22Rv1 (cell line): ENCODE measurements around the gene DDN.

Experiments used
- ZFX ChIP-seq: fragments of 450-650 bp; IDR thresholded peaks from 2 replicates; pipeline ENCODE4 v1.6.1; 2017; ENCODE audit warnings: antibody characterized with exemption, borderline replicate concordance
- TF ChIP-seq, protein P1 (sequence below): fragments of 450-650 bp; IDR thresholded peaks from 2 replicates; pipeline ENCODE4 v1.5.1; 2017; ENCODE audit warnings: mild to moderate bottlenecking

DNA sequence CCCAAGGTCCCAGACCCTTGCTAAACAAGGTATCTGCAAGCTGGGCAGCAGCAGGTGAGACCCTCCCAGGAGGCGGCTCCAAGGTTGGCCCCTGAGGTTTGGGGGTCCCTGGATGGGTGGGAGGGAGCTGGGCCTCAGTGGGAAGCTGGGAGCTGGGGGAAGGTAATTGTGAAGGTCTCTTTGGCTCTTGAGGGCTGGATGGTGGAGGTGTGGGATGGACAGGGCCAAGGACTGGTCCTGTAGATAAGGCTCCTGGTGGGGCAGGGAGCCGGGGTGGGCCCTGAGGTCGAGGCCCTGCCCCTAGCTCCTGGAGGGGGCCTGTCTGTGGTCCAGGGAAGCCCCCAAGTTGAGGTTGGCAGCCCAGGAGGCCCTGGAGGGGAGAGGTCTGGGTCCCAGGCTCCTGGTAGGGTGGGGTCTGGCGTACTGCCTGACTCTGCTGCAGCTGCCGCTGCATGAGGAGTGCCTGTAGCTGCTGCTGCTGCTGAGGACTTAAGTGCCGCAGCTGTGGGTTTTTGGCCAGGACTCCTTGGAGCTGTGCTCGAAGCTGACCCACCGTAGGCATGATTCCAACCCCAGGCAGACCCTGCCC is 32.5 kb upstream of the DDN start:
- TF ChIP-seq, protein P1, sequence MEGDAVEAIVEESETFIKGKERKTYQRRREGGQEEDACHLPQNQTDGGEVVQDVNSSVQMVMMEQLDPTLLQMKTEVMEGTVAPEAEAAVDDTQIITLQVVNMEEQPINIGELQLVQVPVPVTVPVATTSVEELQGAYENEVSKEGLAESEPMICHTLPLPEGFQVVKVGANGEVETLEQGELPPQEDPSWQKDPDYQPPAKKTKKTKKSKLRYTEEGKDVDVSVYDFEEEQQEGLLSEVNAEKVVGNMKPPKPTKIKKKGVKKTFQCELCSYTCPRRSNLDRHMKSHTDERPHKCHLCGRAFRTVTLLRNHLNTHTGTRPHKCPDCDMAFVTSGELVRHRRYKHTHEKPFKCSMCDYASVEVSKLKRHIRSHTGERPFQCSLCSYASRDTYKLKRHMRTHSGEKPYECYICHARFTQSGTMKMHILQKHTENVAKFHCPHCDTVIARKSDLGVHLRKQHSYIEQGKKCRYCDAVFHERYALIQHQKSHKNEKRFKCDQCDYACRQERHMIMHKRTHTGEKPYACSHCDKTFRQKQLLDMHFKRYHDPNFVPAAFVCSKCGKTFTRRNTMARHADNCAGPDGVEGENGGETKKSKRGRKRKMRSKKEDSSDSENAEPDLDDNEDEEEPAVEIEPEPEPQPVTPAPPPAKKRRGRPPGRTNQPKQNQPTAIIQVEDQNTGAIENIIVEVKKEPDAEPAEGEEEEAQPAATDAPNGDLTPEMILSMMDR, result no peak
- TF ChIP-seq ZFX, result no peak
